ENCODE measurements around the gene MYRIP.

DNA sequence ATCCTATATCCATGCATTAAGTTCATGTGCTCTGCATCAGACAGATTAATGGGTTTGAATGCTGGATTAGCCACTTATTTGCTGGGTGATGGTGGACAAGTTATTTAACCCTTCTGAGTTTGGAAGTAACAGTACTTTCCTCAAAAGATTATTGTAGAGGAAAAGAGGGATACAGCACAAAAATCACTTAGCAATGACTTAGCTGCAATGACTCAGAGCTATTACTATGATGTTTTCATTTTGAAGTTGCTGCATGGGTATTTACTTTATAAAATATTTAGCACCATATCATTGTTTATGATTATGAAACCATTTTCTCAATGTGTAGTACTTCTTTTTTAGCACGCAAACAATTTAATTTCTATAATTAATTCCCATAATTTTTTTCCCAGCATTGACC is 248.4 kb downstream of the MYRIP start:
- no peak for TF ChIP-seq YY1 (IDR thresholded peaks at IDR 0.05; ENCODE audit: insufficient read depth, insufficient read length)
- TF ChIP-seq ZNF274 (IDR thresholded peaks at IDR 0.05; ENCODE audit: low read depth, low read length) = no peak
- TF ChIP-seq SUZ12 (IDR thresholded peaks at IDR 0.05; ENCODE audit: extremely low read depth, insufficient read depth, insufficient read length) = no peak
